Thoracic aorta (tissue), 2 donors: ENCODE measurements around the gene WNK2. TPM values are rescaled to one million over a fixed set of nuclear protein-coding genes. Genes with fewer than 3 reads are reported as not detected.

Source experiments
- ATAC-seq: fragments of 150-250 bp; one replicate; pipeline ENCODE4 v1.8.0; 2017; ENCODE audit warnings: low read depth; ENCODE audit not compliant: insufficient number of reproducible peaks, low FRiP score
- DNase-seq: peaks from one replicate; pipeline ENCODE4 v3.0.0-alpha.2; 2020; ENCODE audit warnings: low spot score
- H3K27ac ChIP-seq, 2 donors: fragments of 200-600 bp; sonication (generic); 1 replicate in 1 of 2; 2 replicates in 1 of 2; pipeline ENCODE4 v1.5.1; 2016; ENCODE audit warnings: mild to moderate bottlenecking in 2 of 2, moderate library complexity in 2 of 2
- H3K27me3 ChIP-seq: fragments of 200-600 bp; sonication (generic); replicated peaks from 2 replicates; pipeline ENCODE4 v1.6.0; 2016; ENCODE audit warnings: mild to moderate bottlenecking; ENCODE audit not compliant: insufficient read depth
- H3K36me3 ChIP-seq: fragments of 200-600 bp; sonication (generic); one replicate; pipeline ENCODE4 v1.5.1; 2016
- H3K4me1 ChIP-seq, 2 donors: fragments of 200-600 bp; sonication (generic); 1 replicate in 1 of 2; 2 replicates in 1 of 2; pipeline versions ENCODE4 v1.5.1 to v1.6.0; 2016; ENCODE audit warnings: low read depth in 2 of 2, mild to moderate bottlenecking in 1 of 2; ENCODE audit not compliant: control insufficient read depth in 1 of 2
- H3K4me3 ChIP-seq: fragments of 200-600 bp; sonication (generic); 2 replicates; pipeline ENCODE4 v1.5.1; 2016; ENCODE audit warnings: mild to moderate bottlenecking
- H3K9me3 ChIP-seq: fragments of 200-600 bp; sonication (generic); 2 replicates; pipeline ENCODE4 v1.5.1; 2016
- total RNA-seq, 2 donors: library from RNA; depleted of rRNA; stranded (reverse); fragments of >200 nt; gene quantifications; one replicate each; pipeline versions ENCODE4 v1.1.0 to v1.2.3, GENCODE V29; 2016
- TF ChIP-seq, protein P1 (sequence below): fragments of 200-600 bp; sonication (generic); IDR thresholded peaks from one replicate; pipeline ENCODE4 v1.5.1; 2019; ENCODE audit warnings: antibody characterized with exemption

WNK2 gene
- total RNA-seq, 2 donors from 2014 or later, result 0.95 to 4.7 TPM

DNA sequence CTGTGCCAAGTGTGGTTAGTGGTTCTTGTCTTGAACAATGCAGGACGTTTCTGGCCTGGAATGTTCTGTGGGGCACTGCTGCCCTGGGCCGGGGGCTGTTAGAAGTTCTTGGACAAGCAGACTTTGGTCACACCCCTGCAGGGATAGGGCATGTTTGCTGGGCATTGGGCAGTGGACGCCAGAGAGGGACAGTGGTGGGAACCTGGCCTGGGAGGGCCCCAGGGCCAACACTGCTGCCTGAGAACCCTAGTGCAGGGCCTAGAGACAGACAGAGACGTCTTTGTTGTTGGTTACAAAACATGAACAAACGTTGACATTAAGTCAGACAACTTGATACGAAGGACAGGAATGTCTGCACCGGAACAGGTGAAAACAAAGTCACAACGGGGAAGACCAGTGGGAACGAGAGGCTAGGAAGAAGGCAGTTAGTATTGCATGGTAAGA lies 57.0 kb downstream of the WNK2 start:
- Histone ChIP-seq H3K27ac (no peak overlapping the region), H3K4me3 (no peak overlapping the region), H3K9me3 (no peaks in the 10 kb centered on the region), H3K36me3 (no peaks in the 10 kb centered on the region), H3K27me3 (no peaks in the 10 kb centered on the region), H3K4me1 (no peaks in the 10 kb centered on the region)
- TF ChIP-seq, protein P1, sequence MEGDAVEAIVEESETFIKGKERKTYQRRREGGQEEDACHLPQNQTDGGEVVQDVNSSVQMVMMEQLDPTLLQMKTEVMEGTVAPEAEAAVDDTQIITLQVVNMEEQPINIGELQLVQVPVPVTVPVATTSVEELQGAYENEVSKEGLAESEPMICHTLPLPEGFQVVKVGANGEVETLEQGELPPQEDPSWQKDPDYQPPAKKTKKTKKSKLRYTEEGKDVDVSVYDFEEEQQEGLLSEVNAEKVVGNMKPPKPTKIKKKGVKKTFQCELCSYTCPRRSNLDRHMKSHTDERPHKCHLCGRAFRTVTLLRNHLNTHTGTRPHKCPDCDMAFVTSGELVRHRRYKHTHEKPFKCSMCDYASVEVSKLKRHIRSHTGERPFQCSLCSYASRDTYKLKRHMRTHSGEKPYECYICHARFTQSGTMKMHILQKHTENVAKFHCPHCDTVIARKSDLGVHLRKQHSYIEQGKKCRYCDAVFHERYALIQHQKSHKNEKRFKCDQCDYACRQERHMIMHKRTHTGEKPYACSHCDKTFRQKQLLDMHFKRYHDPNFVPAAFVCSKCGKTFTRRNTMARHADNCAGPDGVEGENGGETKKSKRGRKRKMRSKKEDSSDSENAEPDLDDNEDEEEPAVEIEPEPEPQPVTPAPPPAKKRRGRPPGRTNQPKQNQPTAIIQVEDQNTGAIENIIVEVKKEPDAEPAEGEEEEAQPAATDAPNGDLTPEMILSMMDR, result no peak
- DNase-seq, result no peak
- no peak for ATAC-seq

DNA sequence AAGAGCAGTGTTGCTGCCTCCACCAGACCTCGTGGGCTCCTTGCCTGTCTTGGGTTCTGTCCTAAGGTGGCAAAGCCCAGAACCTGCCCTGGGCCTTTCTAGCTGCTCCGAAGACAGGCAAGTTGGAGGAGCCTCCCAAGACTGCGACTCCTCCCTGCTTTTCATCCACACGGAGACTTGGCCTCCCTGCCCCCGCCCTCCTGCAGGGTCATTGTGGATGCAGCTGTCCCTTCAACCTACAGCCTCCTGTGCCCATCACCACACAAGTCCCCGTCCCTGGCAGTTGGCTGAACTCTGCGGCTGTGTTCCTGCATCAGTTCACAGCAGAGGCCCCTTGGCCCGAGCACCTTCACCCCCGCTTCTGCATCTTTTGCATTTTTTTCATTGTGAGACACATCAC lies 59.2 kb downstream of the WNK2 start:
- no peaks in the 10 kb centered on the region for H3K9me3 ChIP-seq
- no peak overlapping the region for H3K4me3 ChIP-seq
- no peaks in the 10 kb centered on the region for H3K27me3 ChIP-seq
- TF ChIP-seq, protein P1, result no peak
- H3K27ac ChIP-seq, result no peak overlapping the region
- H3K36me3 ChIP-seq, result no peaks in the 10 kb centered on the region
- H3K4me1 ChIP-seq, result no peaks in the 10 kb centered on the region
- DNase-seq, result no peak
- no peak for ATAC-seq

DNA sequence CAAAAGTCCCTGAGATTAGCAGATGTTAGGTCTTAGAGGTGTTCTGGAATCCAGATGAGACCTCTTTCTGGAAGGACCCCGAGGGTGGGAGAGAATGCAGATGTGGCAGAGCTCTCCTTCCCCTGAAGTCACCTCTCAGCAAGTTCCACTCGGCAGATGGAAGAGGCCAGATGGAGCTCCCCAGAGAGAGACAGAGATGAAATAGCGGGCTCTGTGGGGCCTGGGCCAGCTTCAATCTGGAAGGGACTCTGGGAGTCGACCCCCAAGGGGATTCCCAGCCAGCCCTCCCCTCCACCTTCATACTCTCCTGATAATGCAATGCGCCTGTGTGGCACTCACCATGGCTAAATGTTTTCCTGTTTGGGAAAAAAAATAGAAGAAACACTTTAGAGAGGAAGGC lies 60.2 kb downstream of the WNK2 start:
- Histone ChIP-seq H3K4me1 (no peaks in the 10 kb centered on the region), H3K36me3 (no peaks in the 10 kb centered on the region), H3K9me3 (no peaks in the 10 kb centered on the region), H3K4me3 (no peak overlapping the region), H3K27ac (no peak overlapping the region), H3K27me3 (no peaks in the 10 kb centered on the region)
- no peak for ATAC-seq
- TF ChIP-seq, protein P1, result no peak
- DNase-seq, result no peak

DNA sequence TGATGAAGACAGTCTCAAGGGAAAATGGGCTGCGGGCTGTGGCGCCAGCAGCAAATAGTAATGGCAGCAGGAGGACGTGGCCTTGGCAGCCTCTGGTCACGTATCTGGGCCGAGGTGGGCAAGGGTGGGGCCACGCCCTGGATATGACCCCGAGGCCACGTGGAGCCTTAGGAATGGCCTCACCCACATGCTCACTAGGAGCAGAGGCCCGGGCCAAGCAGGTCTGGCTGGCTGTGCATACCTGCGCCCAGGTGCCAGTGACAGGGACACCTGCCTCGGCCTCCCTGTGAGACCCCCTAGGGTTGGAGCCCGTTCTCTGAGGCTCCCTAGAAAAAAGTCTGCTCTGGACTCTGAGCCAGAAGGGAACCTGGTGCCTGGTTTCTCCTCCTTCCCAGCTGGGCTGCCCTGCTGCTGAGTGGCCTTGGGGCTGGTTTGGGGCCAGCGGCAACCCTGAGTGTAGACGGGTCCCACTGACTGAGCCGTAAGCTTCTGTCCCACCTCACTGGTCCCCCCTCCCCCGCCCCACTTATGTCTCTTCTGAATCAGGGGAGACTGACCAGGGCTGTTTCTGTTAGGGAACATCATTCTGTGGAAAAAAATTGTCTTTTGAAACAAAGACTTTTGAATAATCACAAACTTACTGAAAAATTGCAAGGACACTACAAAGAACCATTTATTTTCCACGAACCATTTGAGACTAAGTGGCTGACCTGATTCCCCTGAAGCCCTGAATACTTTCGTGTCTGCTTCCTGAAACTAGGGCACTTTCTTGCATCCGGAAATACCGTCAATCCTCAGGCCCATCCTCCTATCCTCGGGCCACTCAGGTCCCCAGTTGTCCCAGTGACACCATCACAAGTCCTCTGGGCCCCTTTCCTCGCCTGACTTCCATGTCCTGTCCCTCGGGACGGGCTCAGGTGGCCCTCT lies 60.8 kb downstream of the WNK2 start:
- no peaks in the 10 kb centered on the region for H3K27me3 ChIP-seq
- TF ChIP-seq, protein P1, result no peak
- H3K27ac ChIP-seq, result no peak overlapping the region
- DNase-seq, result no peak
- H3K36me3 ChIP-seq, result no peaks in the 10 kb centered on the region
- H3K4me3 ChIP-seq, result no peak overlapping the region
- no peaks in the 10 kb centered on the region for H3K9me3 ChIP-seq
- no peaks in the 10 kb centered on the region for H3K4me1 ChIP-seq
- no peak for ATAC-seq

DNA sequence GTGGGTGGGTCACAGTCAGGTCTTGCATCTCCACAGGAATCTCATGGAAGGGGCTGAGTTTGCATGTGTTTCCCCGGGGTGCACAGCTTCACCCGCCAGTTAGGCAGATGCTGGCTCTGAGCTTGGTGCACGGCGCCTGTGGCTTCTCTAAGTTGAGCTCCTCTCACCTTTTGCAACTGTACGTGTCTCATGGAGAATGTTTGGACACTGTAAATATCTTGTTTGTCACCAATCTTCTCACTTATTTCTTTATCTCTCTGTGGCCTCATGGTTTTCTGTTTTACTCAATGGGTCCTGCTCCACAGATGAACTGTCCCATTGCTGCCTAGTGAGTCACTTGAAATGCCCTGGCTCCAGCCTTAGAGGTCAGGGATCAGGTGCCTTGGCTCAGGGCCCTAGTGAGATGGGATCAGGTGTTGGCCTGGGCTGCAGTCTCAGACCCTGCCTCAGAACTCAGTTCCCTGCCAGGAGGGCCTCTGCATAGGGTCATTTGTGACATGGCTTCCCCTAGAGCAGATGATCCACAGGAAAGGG lies 61.6 kb downstream of the WNK2 start:
- no peaks in the 10 kb centered on the region for H3K4me1 ChIP-seq
- DNase-seq, result no peak
- H3K9me3 ChIP-seq, result no peaks in the 10 kb centered on the region
- H3K27me3 ChIP-seq, result no peaks in the 10 kb centered on the region
- ATAC-seq, result no peak
- H3K27ac ChIP-seq, result no peak overlapping the region
- H3K36me3 ChIP-seq, result no peaks in the 10 kb centered on the region
- no peak overlapping the region for H3K4me3 ChIP-seq
- TF ChIP-seq, protein P1, result no peak
